LHCN-M2 (cell line): Measurements from ENCODE around the gene RAB7A. TPM values are rescaled to one million over a fixed set of nuclear protein-coding genes. Genes with fewer than 3 reads are reported as not detected.
A peak's percentile ranks its signal among the peaks of the same experiment; 100 is the strongest.

Experiments
- DNase-seq: peaks from one replicate; pipeline ENCODE4 v3.0.0-alpha.2; 2012; ENCODE audit warnings: low read depth
- total RNA-seq: library from RNA; depleted of rRNA; stranded (reverse); fragments of >200 nt; gene quantifications from 2 replicates; pipeline ENCODE4 v1.2.3, GENCODE V29; 2014

The RAB7A gene
- total RNA-seq, 1 experiment from 2014 or later: 91.4 TPM

DNA sequence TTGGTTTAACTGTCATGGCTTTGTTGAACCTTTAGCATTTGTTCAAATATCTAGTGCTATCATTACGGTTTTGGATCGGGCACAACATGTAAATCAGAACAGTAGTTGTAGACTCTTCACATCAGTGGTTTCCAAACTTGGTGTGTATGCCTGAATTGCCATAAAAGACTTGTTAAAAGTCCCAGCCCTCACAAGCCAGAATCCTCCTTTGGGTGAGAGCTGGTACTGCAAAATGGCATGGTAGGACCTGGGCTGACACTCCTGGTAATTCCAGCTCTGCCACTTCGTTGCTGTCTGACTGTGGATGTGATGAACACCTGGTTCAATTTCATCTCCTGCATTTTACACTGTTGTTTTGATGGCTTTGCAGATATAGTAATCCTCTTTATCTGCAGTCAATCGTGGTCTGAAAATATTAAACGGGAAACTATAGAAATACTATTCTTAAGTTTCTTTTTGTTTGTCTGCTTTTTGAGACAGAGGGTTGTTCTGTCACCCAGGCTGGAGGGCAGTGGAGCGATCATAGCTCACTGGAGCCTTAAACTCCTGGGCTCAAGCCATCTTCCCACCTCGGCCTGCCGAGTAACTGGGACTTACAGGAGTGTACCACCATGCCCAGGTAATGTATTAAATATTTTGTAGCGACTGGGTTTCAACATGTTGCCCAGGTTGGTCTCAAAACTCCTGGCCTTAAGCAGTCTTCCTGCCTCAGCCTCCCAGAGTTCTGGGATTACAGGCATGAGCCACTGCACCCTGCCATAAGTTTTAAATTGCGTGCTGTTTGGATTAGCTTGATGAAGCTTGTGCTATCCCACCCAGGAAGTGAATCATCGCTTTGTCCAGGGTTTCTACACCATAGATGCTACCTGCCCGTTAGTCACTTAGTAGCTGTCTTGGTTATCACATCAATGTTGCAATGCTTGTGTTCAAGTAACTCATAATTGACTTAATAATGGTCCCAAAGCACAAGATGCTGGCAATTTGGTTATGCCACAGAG lies 61.6 kb downstream of the RAB7A start:
- DNase-seq: peak; percentile 52

- DNase-seq: no peak
These were observed 62.4 kb downstream of the RAB7A start for GRCh38 chr3:128788268-128788869.

DNA sequence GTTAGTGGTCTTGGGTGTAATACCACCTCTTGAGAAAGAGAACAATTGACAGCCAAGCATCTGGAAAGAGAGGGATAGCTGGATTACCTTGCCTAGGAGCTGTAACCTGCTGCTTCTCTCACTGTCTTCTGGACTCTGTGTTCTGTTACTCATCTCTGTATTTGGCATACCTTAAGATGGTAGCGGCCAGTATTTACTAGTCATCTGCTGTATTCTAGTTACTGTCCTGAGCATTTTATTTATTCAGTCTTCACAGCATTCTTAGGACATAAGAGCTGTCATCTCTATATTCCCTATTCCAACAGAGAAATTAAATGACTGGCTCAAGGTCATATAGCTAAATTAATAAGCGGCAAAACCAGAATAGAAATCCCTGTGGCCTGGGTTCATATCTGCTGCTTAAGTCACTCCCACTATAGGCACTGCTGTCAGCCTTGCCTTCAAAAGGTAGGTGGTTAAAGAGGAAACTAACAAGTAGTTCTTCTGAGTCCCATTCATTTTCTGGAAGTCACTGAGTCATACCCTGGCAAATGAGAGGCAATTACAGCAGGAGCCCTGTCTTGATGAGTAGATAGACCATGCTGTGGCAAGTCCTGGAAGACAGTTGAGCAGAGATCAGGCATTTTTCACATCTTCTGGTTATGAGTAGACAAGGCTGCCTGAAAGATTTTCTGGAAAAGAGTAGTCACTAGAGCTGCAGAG lies 68.2 kb downstream of the RAB7A start:
- DNase-seq: peak; percentile 79

DNA sequence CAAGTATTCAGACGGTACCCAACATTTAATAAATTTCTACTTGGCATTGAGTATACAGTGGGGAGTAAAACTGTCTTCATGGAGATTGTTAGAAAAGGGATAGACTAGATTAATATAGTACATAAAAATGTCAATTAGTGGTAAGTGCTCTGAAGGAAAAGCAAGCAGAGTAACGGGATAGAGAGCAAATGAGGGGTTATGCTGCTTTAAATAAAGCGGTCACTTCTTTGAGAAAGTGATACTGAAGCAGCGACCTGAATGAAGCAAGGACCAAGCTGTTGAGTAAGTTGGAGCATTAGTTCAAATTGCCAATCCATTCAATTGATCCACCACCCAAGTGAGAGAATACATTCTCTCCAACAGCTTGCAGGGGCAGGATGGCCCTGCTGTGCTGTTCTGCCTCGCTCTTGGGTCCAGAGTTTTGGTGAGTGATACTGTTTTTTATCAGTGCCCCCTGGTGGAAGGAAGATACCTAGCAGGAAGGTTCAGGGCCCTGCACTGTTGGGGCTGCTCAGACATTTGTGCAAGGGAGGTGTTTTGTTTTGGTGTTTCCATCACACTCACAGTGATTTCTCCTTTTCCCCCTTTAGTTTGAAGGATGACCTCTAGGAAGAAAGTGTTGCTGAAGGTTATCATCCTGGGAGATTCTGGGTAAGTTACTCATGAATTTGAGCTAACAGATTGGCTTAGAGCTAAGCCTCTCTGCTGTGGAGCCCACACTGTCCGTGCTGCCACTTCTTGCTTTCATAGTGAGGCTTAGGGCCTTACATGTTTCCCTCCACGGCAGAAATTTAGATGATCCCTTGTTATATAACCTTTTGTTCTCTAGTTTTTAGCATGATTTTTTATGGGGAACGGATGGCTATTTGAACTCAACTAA lies 69.0 kb downstream of the RAB7A start:
- DNase-seq: peak; percentile 59

DNA sequence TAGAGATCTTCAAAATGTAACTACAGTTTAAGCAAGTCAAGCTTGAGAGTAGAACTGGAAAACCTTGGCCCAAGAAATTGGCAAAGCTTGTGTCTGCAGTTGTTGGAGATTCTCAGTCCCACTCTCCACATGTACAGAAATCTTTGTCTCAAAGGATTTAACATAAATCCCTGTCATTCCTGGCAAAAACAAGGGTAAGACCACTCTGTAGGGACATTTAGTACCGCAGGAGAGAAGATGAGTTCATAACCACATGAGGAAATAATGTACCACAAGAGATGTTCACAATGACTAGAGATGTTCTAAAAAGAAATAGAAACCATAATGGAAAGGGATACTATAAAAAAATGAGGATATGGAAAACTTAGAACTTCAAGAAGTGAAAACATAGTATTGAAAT lies 73.7 kb downstream of the RAB7A start:
- no peak for DNase-seq

- DNase-seq: no peak
These were observed 74.5 kb downstream of the RAB7A start for GRCh38 chr3:128800241-128801187.

DNA sequence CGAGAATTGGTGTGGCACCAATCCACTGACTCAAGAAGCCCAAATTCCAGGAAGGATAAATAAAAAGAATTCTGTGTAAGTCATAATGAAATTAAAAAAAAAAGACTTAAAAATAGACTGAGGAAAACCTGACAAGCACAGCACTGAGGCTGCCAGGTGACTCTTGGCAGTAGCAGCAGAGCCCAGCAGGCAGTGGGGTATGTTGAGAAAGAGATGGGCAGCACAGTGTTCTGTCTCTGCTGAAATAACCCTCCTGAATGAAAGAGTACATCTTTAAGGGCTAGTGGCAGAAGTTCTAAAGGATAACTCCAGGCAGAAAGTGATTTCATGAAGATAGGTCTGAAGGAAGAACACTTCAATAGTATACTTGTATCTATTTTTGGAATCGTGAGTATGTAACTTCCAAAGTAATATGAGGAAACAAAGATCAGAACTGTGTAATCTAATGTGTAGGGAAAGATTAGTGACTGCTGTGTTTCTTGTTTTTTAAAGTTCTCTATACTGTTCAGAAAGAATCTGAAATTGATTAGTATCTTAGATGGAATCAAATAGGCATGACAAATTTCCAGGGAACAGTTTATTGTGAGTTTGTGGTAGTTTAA lies 75.9 kb downstream of the RAB7A start:
- DNase-seq: no peak

- no peak for DNase-seq
These were observed 77.3 kb downstream of the RAB7A start for GRCh38 chr3:128803307-128803706.

GRCh38 chr3:128804017-128804810 lies 78.2 kb downstream of the RAB7A start:
- peak; percentile 72 for DNase-seq

- DNase-seq: peak; percentile 68
These were observed 78.8 kb downstream of the RAB7A start for GRCh38 chr3:128804811-128805155.

GRCh38 chr3:128805772-128806171 lies 79.8 kb downstream of the RAB7A start:
- no peak for DNase-seq

GRCh38 chr3:128806588-128806987 lies 80.6 kb downstream of the RAB7A start:
- no peak for DNase-seq

DNA sequence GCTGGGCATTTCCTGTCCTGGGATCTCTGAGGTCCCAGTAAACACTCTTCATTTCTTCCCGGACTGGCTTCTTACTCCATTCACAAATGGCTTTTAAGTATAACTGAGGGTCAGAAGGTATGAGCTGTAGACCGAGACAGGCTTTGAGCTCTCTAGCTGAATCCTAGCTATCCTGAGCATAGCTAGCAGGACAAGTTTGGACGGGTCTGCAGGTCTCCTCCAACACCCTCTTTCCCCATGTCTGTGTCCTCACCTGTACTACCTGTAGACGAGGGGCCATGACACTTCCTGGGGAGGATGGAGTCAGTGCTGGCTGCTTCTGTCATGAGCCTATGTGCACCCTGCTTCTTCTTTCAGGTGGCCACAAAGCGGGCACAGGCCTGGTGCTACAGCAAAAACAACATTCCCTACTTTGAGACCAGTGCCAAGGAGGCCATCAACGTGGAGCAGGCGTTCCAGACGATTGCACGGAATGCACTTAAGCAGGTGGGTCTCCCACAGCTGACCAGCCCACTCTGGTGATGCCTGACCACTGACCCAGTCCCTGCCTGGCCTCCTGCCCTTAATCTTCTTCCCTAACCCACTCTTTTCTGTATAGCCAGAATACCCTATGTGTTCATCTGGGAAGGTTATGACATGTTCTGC lies 81.3 kb downstream of the RAB7A start:
- DNase-seq: no peak

DNA sequence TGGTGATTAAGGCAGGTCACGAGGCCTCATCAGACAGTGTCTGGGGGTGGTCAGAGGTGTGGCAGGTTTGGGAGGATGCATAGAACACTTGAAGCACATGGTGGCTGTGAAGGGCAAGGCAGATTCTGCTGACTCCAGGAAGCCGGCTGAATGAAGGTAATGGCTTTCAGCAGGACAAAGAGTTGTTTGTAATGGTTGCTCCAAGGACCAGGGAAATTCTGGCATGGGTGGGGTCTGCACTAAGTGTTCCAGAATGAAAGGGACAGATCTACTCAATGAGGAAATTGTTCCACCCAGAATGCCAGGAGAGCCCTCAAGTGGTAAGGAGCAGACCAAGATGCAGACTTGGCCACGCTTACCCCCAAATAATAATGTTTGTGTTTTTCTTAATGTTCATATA lies 82.7 kb downstream of the RAB7A start:
- no peak for DNase-seq

DNA sequence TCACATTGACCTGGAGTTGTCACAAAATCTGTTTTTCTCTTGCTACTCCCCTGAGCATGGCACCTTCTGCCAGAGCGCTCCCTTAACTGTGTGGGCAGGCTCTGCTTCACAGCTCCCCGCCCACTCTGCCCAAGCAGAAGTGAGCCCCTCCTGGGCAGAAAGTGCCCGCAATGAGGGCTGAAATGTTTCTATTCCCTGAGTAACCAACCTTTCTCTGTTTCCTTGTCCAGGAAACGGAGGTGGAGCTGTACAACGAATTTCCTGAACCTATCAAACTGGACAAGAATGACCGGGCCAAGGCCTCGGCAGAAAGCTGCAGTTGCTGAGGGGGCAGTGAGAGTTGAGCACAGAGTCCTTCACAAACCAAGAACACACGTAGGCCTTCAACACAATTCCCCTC lies 87.1 kb downstream of the RAB7A start:
- no peak for DNase-seq

GRCh38 chr3:128814060-128814459 lies 88.1 kb downstream of the RAB7A start:
- no peak for DNase-seq

DNA sequence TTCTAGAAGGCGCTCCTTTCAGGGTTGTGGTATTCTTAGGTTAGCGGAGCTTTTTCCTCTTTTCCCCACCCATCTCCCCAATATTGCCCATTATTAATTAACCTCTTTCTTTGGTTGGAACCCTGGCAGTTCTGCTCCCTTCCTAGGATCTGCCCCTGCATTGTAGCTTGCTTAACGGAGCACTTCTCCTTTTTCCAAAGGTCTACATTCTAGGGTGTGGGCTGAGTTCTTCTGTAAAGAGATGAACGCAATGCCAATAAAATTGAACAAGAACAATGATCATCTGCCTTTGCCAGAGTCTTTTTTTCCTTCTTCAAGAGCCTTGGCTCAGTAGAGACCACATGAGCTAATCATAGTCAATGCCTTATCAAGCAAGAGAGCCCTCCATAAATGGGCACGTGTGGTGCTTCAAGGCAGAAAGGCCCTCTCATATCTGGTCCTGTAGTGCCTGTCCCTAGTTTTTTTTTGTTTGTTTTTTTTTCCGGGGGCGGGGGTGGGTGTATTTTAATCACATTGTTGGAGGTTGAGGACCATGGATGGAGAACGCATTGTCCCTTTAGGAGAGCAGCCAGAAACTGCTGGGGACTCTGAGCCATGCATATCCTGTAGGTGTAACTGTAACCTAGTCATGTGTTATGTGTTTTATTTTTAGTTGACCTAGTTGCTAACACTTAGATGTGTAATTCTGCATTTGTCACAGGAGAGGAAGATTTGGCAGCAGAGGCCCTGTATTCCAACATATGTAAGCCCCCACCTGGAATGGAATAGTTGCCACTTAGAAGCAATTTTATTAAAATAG lies 88.7 kb downstream of the RAB7A start:
- DNase-seq: no peak
